Ascending aorta (tissue), 2 donors: ENCODE data around the gene STIMATE. TPM values are rescaled to one million over a fixed set of nuclear protein-coding genes. Genes with fewer than 3 reads are reported as not detected.
A peak's percentile ranks its signal among the peaks of the same experiment; 100 is the strongest.

Experiments used
- DNase-seq, 2 donors: peaks; one replicate each; pipeline ENCODE4 v3.0.0-alpha.2; 2019; ENCODE audit warnings: low spot score in 2 of 2
- H3K27ac ChIP-seq, 2 donors: fragments of 200-600 bp; sonication (generic); one replicate each; pipeline ENCODE4 v1.5.1; 2016 to 2017; ENCODE audit warnings: mild to moderate bottlenecking in 1 of 2
- H3K27me3 ChIP-seq: fragments of 200-600 bp; sonication (generic); one replicate; pipeline ENCODE4 v1.5.1; 2017
- H3K36me3 ChIP-seq, 2 donors: fragments of 200-600 bp; sonication (generic); one replicate each; pipeline ENCODE4 v1.5.1; 2016
- H3K4me1 ChIP-seq, 2 donors: fragments of 200-600 bp; sonication (generic); one replicate each; pipeline ENCODE4 v1.5.1; 2016 to 2017; ENCODE audit warnings: mild to moderate bottlenecking in 1 of 2
- H3K4me3 ChIP-seq, 2 donors: fragments of 200-600 bp; sonication (generic); one replicate each; pipeline ENCODE4 v1.5.1; 2016 to 2017; ENCODE audit warnings: mild to moderate bottlenecking in 1 of 2
- H3K9me3 ChIP-seq, 2 donors: fragments of 200-600 bp; sonication (generic); one replicate each; pipeline ENCODE4 v1.5.1; 2016
- intact Hi-C: fragments of 100-400 bp; cut with DNase I; formaldehyde crosslinking; loops from one replicate; pipeline ENCODE4 v1.15.1; 2023
- total RNA-seq: library from RNA; depleted of rRNA; stranded (reverse); fragments of >200 nt; gene quantifications from one replicate; pipeline ENCODE4 v1.1.0, GENCODE V29; 2016
- TF ChIP-seq, protein P1 (sequence below), 3 experiments: fragments of 200-600 bp in 2 of 3; fragments of 450-650 bp in 1 of 3; sonication (generic) in 2 of 3; IDR thresholded peaks; one replicate each; pipeline ENCODE4 v1.5.1; 2016 to 2019; ENCODE audit warnings: antibody characterized with exemption in 3 of 3, mild to moderate bottlenecking in 1 of 3, moderate library complexity in 1 of 3

STIMATE gene
- total RNA-seq, 1 donor from 2014 or later, result 18.9 TPM

DNA sequence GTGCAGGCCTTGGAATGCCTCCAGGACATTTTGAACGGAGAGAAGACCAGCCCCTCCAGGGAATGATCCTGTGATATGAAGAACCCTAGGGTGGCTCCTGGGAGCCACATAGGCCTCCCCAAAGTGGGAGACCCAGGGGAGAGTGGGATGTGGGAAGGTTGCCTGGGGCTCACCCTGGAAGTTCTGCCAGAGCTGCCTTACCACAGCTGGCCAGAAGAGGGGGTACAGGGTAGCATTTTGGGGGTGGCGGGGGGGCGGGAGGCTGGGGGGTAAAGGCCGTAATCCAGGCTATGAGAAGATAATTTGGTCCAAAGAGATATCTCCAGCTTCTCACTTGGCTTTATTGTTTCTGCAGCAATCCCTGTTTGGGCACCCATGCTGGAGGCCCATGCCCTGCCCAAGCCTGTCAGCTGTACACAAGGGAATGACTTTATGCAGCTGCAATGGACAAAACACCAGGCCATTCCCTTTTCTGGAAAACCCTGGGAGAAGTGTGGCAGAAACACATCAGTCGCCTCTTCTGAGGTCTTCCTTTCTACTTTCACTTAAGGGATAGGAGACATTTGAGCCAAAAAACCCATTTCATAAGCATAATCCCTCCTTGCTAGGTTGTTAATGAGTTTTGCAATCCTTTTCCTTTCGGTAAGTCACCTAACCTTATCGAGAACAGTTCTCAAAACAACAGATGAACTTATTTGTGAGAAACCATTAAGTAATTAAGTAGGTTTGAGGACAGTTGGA lies 51.5 kb downstream of the STIMATE start:
- Histone ChIP-seq H3K27ac (peak overlapping the region; percentile 89 to 92), H3K36me3 (peaks cover 35 to 48% of the 10 kb centered on the region in 2 donors), H3K4me3 (no peak overlapping the region), H3K9me3 (no peaks in the 10 kb centered on the region), H3K27me3 (no peaks in the 10 kb centered on the region), H3K4me1 (peaks cover 11 to 29% of the 10 kb centered on the region in 2 donors)
- TF ChIP-seq, protein P1, sequence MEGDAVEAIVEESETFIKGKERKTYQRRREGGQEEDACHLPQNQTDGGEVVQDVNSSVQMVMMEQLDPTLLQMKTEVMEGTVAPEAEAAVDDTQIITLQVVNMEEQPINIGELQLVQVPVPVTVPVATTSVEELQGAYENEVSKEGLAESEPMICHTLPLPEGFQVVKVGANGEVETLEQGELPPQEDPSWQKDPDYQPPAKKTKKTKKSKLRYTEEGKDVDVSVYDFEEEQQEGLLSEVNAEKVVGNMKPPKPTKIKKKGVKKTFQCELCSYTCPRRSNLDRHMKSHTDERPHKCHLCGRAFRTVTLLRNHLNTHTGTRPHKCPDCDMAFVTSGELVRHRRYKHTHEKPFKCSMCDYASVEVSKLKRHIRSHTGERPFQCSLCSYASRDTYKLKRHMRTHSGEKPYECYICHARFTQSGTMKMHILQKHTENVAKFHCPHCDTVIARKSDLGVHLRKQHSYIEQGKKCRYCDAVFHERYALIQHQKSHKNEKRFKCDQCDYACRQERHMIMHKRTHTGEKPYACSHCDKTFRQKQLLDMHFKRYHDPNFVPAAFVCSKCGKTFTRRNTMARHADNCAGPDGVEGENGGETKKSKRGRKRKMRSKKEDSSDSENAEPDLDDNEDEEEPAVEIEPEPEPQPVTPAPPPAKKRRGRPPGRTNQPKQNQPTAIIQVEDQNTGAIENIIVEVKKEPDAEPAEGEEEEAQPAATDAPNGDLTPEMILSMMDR (IDR thresholded peaks at IDR 0.05), result peak in 2 of 3 experiments; percentile 43 to 47
- DNase-seq, result no peak
- intact Hi-C loops, result loop anchor here (1.0 to 5.0 kb wide), 3 partner anchors 14 to 201 kb away; partner anchors contain the start of genes SFMBT1 and STIMATE

DNA sequence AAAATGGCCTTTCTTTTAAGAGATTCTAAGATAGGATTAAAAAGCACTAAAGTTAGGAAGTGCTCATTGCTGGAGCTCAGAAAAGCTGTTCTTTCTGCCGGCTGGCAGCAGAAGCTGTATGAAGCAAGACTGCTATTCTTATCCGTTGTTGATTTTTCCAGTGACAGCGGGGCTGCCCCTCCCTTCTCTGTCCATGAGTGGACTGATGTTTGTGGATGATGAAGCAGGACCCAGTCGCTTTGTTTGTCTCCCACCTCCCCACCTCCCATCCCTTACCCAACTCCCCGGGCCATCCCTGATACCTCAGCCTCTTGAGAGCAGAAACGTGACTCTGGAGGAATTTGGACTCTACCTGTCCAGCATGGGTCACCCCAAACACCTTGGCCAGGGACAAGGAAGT lies 52.2 kb downstream of the STIMATE start:
- H3K27ac ChIP-seq, result peak overlapping the region; percentile 89 to 92
- peaks cover 35 to 52% of the 10 kb centered on the region in 2 donors for H3K36me3 ChIP-seq
- DNase-seq, result peak; percentile 58 to 91
- peaks cover 11 to 29% of the 10 kb centered on the region in 2 donors for H3K4me1 ChIP-seq
- H3K9me3 ChIP-seq, result no peaks in the 10 kb centered on the region
- H3K4me3 ChIP-seq, result peak overlapping the region in 1 of 2 donors; percentile 25
- TF ChIP-seq, protein P1 (IDR thresholded peaks at IDR 0.05), result no peak
- H3K27me3 ChIP-seq, result no peaks in the 10 kb centered on the region
- intact Hi-C loops, result loop anchor here (1.0 to 5.0 kb wide), 3 partner anchors 13 to 202 kb away; partner anchors contain the start of genes SFMBT1 and STIMATE

DNA sequence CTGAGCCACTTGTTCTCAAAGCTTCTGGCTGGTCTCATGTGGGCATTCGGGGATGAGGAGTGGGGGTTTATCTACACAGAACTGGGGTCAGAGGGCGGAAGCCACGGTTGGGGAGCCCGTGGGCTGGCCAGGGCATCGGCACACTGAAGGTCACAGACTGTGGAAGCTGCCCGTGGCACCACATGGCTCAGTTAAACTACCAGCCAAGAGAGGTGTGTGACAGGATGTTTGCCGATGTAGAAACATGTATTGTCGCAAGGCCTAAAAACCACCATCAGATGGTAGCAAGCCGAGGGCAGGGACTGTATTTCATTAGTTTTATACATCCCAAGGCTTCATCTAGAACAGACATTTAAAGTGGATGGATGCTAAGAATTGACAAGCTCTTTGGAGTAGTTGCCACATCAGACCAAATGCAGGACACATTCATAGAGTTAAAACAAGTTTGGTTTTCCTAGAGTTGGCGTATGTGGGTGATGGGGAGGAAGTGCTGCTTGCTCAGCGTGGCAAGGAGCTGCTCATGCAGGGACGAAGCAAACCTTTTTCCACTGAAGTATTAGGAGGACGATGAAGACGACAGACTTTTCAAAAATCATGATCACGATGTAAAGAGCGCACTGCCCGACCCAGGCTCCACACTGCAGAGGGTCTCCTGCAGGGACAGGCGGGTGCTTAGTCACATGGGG lies 52.9 kb downstream of the STIMATE start:
- H3K27me3 ChIP-seq, result no peaks in the 10 kb centered on the region
- peaks cover 33 to 51% of the 10 kb centered on the region in 2 donors for H3K36me3 ChIP-seq
- H3K9me3 ChIP-seq, result no peaks in the 10 kb centered on the region
- H3K27ac ChIP-seq, result peak overlapping the region; percentile 89 to 92
- TF ChIP-seq, protein P1 (IDR thresholded peaks at IDR 0.05), result no peak
- no peak for DNase-seq
- peaks cover 11 to 29% of the 10 kb centered on the region in 2 donors for H3K4me1 ChIP-seq
- peak overlapping the region in 1 of 2 donors; percentile 25 for H3K4me3 ChIP-seq
- intact Hi-C loops, result loop anchor here (2.0 kb wide), 1 partner anchor 52 kb away; the partner anchor contains the start of gene STIMATE

DNA sequence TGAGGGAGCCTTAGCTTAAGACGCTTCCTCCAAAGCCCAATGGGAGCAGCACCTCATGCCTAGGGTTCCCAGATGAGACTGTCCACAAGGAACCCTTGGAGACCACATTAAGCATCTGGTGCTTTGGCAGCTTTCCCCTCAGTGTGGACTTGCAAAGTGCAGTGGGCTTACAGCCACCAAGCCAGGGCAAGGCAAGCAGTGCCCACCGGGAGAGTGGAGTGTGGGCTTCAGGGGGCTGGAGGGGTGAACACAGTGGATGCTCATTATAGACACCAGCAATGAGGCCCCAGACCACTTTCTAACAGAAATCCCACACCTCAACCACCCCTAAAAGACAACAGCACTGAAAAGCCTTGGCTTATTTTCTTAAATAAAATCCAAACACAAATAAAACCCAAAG lies 53.5 kb downstream of the STIMATE start:
- peak overlapping the region; percentile 89 to 92 for H3K27ac ChIP-seq
- intact Hi-C loops, result loop anchor here (2.0 kb wide), 1 partner anchor 53 kb away; the partner anchor contains the start of gene STIMATE
- TF ChIP-seq, protein P1 (IDR thresholded peaks at IDR 0.05), result no peak

DNA sequence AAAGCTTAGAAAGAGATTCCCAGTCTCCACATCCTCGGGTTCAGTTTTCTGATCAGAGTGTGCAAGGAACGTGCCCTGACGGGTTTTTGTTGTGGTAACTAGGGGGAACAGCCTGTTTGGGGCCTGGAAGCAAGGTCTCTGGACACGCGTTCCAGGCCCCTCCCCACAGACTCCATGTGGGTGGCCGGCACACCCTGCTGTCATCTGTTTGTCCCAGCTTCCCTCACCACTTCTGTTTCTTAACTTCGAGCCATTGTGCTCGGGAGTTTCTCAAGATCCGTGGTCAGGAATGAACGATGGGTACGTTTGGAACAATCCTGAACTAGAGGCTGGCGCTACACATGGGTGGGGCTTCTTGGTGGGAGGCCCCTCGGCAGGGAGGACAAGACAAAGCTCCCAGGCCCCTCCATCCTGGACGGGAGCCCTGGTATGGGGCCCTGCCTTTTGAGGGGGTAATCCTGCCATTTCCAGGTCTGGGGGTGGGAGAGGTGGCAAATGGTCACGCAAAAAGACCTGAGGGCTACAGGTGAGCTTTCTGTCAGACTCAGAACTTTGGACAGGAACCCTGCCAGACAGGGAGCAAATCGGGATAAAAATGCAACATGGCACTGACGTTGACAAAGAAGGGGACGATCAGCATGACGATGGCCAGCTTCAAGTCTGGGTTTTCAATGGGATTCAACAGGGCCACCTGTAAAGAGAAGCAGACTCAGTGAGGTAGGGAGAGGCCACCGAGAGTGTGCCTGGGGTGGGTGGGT lies 54.1 kb downstream of the STIMATE start:
- DNase-seq, result no peak
- Histone ChIP-seq H3K9me3 (no peaks in the 10 kb centered on the region), H3K27me3 (no peaks in the 10 kb centered on the region), H3K36me3 (peaks cover 33 to 48% of the 10 kb centered on the region in 2 donors), H3K4me1 (peaks cover 11 to 29% of the 10 kb centered on the region in 2 donors), H3K27ac (peak overlapping the region; percentile 89 to 92), H3K4me3 (no peak overlapping the region)
- TF ChIP-seq, protein P1 (IDR thresholded peaks at IDR 0.05), result no peak
- intact Hi-C loops, result no loop called here

More for the DNA sequence above, 53.5 kb downstream of the STIMATE start:
- peaks cover 11 to 29% of the 10 kb centered on the region in 2 donors for H3K4me1 ChIP-seq
- H3K36me3 ChIP-seq, result peaks cover 31 to 51% of the 10 kb centered on the region in 2 donors
- H3K27me3 ChIP-seq, result no peaks in the 10 kb centered on the region
- H3K9me3 ChIP-seq, result no peaks in the 10 kb centered on the region
- DNase-seq, result no peak
- H3K4me3 ChIP-seq, result no peak overlapping the region
